GM18909 (cell line): Measurements from ENCODE around the gene NEMP1.
"Not testable (repeated sequence)": the region's sequence is repeated elsewhere in the genome, so short reads cannot be mapped to it uniquely, and the experiment has no call there.

Experiments
- ATAC-seq: cut with Tn5 transposase; IDR thresholded peaks from one replicate; pipeline ENCODE4 v1.9.1; 2021; ENCODE audit warnings: mild to moderate bottlenecking; ENCODE audit not compliant: unreplicated experiment, poor library complexity

Gene NEMP1

DNA sequence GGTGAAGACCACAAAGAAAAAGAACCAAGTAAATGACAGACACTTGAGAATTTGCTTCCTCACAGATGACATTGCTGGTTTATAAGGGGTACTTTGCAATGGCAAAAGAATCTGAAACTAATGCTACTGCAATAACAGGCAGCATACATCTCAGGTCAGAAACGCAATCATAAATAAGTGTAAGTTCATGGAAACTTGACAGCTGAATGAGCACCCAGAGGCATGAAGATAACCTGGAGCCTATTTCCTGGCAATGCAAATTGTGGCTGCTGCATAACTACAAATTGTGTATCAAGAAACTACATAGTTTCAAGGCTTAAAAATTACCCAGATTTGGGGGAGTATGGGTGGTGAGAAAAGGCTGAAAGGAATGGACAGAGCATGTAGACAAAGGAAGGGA lies 20.1 kb downstream of the NEMP1 start:
- no peak for ATAC-seq

DNA sequence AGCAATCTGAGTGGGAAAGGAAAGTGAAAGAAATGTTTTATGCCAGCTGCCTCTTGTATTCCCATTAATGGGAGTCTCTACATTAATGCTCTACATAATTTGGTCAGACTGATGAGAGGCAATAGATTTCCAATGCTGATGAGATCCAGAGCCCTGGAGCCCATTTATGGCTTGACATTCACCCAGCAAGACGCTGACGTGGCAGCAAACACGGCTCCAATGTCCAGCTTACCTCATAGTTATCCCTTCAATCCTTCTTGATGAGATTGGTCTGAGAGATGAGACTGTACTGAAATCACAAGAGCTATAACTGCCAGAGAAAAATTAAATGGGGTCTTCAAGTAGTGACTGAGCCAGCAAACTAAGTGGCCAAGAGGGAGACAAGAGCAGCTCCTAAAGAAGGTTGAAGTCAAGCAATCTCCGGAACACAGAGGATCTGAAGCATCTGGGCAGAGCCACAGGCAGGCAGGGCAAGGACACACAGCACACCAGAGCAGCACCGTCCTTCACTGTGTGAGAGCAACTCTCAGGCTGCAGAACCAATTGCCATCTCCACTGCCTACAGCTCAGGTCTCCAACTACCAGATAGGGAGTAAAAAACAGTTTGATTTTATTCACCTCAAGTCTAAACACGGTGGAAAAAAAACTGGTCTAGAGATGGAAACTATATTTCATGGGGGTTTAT lies 21.4 kb downstream of the NEMP1 start:
- no peak for ATAC-seq

DNA sequence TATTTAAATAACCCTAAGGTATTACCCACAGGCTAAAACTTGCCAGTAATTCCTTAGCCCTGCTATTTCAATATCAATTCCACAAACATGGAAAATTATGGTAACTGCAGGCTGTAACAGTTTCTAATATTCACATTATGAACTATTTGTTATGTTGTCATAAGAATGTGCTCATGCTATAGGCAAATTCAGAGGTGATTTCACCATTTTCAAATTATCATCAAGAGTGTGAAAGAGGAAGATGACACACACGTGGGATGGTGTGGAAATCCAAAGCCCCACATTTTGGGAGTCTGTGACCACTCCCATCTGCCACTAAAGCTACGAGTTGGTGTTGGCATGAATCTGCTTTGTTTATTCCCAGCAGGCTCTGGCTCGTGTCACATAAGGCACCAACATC lies 22.8 kb downstream of the NEMP1 start:
- no peak for ATAC-seq

DNA sequence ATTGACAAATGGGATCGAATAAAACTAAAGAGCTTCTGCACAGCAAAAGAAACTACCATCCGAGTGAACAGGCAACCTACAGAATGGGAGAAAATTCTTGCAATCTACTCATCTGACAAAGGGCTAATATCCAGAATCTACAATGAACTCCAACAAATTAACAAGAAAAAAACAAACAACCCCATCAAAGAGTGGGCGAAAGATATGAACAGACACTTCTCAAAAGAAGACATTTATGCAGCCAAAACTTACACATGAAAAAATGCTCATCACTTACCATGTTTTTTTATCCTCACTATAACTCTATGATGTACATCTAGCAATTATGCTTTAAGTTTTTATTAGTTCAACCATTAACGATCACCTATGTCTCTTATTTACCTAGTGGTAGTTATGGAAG lies 24.7 kb downstream of the NEMP1 start:
- ATAC-seq: not testable (repeated sequence)

DNA sequence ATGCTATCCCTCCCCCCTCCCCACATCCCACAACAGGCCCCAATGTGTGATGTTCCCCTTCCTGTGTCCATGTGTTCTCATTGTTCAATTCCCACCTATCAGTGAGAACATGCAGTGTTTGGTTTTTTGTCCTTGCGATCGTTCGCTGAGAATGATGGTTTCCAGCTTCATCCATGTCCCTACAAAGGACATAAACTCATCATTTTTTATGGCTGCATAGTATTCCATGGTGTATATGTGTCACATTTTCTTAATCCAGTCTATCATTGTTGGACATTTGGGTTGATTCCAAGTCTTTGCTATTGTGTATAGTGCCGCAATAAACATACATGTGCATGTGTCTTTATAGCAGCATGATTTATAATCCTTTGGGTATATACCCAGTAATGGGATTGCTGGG lies 25.4 kb downstream of the NEMP1 start:
- not testable (repeated sequence) for ATAC-seq

DNA sequence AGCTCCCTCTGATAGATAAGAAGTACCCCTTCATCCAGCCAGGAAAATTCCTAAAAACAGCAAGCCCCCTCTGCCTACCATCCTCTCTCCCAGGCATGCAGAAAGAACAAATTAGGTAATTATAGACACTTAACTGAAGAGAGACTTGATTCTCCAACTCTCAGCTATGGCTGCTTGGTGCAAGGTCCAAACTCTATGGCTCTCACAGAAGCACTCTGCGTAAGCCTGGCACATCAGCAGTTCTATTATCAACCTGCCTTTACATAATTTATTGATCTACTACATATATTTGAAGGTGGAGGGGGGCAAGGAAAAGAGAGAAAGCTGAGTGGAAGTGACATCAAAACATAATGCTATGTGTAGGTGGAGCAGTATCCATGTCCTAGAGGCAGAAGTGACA lies 27.6 kb downstream of the NEMP1 start:
- ATAC-seq: no peak

DNA sequence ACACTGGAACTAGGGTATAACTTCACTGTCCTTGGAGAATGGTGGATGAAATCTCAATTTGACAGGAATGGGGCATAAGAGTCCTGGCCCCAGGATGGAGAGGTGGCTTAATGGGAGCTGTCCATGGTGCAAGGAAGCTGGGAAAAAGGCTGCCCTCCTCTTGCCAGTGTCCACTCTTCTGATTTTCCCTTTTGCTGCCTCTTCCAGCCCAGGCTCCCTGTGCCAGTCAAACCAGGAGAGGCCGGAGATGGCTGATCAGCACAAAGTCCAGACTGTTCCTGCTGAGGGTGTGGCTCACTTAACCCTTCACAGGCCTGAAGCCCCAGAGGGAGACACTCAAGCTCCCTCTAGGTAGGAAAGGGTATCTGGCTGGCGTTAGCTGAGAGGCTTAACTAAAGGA lies 28.7 kb downstream of the NEMP1 start, which contains the start of gene MYO1A:
Gene MYO1A, minus strand, starts transcription at position 240 of the 400 bp plus-strand sequence. CDS start 1,806 bp downstream, outside the sequence.
- no peak for ATAC-seq

DNA sequence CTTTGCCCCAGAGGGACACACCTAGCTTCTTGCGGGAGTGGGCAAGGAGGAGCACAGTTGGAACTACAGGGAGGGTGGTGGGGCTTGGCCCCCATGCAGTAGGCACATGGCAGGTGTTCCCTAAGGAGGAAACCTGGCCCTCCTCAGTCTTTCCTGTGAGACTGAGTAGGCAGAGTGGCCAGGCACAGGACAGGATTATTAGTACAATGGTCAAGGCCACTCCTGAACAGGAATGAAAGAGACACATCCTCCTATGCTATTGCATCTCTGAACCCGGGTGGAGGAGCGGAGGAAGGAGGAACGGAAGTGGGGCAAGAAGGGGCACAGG lies 29.5 kb downstream of the NEMP1 start:
- ATAC-seq: no peak

DNA sequence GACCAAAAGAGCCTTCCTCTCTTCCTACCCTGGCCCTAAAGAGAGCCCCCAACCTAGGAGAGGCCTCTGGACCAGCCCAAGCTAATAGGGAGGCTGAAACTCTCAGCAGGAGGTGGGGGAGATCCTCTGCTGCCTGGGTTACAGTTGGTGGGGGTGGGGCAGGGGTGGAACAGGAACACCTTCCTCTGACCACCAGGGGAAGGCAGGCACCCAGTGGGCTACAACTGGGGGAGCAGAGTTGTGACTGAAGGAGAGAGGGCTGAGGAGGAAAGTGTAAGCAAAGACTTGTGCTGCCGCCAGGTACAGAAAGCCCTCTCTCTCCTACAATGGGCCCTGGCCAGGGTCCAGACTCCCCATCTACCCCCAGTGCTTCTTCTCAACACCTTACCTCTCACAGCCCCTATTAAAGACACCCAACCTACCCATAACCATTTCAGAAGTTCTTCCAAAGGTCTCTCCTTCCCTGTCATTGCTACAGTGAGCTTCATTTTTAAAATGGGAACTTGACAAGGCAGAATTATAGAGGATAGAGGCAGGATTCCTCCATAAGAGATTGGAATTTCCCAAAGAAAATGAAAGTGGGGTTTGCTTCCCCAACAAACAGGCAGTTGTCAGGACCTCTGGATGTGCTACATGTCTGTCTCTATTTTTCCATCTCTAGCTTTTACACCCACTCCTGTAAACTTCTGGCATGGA lies 30.0 kb downstream of the NEMP1 start:
- no peak for ATAC-seq

DNA sequence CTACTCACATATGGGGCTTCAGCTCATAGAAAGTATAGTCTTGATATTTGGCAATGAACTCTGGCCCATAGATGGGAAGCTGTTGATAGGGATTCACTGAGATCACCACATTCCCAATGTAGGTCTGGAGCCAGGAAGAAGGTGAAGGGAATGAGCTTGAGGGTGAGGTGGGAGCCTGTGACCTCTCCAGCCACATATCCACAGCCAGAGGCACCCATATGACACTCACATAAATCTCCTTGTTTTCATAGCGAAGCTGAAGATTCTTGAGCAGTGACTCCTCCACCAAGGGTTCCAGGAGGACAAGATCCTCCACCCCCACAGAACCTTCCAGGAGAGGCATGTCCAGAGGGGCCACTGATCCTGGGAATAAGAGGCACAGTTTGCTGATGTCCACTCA lies 30.6 kb downstream of the NEMP1 start:
- no peak for ATAC-seq

DNA sequence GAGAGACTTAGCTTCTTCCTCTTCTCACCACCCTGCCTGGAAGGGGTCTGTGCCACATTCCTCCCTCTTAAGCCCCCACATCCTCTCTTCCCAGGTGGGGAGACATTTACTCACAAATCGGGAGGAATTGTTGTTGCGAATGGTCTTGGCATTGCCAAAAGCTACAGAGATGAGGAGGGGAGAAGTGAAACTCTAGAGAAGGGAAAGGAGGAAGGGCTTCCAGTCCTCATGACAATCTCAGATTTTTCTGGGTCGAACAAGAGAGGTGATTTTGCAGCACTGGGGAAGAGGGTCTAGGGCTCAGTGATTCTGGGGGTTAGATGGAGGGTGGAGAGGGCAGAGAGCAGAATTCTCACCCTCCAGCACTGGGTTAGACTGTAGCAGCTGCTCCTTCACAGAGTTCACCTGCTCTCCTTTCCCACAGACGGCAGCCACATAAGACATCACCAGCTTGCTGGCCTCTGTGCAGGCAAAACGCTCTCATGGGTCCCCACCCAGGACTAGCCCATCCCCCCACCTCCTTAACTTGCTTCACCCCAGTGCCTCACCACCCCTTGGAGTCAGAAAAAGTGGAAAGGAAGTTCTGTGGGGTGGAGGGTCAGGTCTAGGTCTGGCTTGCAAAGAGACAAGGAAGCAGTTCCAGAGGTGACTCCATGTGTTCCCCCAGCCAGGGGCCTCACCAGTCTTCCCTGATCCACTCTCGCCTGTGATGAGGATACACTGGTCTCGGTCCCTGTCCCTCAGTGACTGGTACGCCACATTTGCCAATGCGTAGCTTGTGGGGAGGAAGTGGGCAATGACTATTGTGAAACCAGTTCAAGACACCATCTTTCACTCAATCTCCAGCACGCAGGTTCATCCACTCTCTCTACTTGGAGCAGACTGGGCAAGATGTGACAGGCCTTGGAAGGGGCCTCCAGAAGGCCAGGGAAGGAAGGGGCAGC lies 31.4 kb downstream of the NEMP1 start:
- ATAC-seq: no peak

DNA sequence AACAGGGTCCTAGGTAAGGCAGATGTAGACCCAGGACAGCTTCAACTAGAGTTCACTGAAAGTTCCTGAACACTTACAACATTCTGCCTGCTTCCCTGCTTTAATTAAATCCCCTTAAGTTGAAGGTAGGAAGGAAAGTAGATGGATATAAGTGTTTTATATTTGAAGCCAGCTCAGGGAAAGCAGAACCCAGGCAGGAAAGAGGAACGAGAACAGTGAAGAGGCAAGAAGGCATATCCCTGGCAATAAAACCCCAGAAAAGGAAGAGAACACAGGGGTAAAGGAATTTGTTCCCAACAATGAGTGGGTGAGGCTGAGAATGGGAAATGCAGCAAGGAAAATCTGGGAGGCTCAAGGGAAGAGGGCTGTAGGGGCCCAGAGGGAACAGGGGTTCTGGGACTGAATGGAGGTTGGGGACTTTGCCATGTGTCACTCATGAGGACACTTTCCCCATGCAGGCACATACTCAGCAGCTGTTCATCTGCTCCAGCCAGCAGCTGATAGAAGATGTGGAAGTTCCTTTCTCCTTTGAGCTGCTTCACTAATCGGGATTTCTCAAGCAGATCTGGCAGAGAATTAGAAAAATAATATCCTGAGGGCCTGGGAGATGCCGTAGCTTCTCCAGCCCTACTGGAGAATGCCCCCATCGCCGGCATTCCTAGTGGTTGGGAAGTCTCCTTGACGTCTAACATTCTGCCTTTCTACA lies 32.4 kb downstream of the NEMP1 start:
- no peak for ATAC-seq

DNA sequence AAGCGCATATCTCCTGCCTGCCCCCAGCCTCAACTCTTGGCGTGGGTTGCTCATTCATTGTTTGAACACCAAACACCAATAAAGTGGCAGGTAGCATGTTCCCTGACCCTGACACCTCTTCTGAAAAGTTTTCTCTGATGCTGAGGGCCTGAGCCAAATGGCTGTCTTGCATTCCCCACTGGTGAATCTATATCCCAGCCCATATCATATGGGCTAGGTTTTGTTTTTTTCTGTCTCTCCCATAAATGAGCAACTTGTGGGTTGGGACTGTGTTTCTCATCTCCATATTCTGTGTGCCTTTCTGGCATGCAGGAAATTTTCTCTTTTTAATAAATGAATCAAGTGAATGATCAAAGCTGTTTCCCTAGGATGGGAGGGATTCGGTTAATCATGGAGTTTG lies 33.7 kb downstream of the NEMP1 start:
- no peak for ATAC-seq

DNA sequence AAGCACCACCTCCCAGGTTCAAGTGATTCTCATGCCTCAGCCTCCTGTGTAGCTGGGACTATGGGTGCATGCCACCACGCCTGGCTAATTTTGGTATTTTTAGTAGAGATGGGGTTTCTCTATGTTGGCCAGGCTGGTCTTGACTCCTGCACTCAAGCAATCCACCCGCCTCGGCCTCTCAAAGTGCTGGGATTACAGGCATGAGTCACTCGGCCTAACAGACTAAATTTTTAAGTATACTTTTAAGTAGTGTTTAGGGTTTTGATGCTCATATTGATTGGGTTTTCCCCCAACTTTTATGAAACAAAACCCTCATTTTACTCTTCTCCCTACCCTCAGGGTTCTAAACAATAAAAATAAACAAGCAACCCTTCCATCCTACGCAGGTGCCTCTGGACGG lies 34.1 kb downstream of the NEMP1 start:
- ATAC-seq: no peak

DNA sequence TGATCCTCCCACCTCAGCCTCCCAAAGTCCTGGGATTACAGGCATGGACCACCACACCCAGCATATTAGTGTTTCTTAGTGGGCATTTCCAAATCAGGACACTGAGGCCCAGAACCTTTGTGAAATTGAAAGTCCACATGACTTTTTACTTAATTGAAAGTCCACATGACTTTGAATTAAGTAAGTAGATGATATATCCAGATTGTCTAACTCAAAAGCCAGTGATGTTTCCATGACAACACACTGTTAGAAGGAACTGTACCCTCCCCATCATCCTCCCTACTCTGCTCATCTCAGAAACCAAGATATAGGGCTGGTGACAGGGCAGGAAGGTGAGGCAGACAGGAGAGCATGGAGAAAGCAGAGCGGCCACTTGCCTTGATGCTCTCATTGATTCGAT lies 35.9 kb downstream of the NEMP1 start:
- no peak for ATAC-seq

DNA sequence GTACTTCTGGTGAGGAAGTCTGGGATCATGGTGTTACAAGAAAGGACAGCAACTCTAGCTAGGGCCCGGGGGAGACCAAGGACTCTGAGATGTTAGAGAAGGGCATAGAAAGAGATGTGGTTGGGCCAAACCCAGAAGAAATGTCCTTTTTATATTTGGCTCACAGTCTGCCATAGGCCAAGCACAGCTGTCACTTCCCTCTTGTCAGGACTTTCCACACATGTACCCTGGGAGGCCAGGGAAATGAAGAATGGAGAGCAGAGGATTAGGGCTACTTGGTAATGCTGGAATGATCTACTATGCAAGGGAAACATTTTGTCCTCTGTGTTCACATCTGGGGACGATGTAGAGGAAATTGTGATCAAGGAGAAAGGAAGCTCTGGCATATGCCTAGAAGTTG lies 37.8 kb downstream of the NEMP1 start:
- ATAC-seq: no peak

DNA sequence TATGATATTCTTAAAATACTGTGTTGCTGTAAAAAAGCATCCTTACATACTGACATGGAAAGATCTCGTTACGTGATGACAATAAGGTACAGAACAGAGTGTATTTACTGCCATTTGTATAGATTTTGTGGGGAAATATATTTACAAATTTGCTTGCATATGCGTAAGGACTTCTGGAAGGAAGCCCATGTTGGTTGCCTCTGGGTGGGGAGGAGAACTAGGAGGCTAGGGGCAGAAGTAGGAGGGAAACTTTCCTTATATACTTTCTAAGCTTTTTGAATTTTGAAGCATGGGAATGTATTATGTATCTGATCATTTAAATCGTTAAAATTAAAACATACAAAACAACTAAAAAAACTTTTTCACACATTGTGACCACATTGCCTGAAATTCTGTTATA lies 38.4 kb downstream of the NEMP1 start:
- no peak for ATAC-seq

DNA sequence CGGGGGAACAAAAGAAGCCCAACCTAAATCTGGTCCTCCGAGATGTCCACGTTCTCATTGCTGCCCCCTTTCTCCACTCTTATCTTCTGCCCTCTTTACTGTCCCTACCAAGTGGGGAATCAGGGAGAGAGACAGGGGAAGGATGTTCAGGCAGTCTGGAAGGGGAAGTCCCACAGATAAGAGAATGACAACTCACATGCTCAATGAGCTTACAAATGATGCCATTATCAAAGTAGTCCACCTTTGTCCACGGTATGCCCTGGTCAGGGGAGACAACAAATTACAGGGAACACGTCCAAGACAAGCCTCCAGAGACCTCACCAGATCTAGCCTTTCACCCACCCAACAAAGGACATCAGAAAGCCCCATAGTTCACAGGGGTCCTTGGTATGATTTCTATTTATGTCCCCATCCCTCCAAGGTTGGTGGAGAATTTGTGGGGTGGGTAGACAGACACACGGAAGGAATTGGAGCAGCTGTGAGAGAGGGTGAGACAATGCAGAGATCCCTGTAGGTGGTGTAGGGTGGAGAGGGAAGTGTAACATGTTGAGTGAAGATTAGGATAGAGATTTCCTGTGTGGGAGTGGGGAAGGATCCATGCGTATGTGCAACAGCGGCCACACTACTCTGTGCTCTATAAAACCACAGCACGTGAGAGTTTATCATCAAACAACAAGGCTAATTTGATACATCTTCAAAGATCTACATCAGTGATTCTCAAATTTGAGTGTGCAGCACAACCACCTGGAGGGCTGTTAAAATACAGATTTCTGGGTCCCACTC lies 39.4 kb downstream of the NEMP1 start:
- ATAC-seq: no peak

DNA sequence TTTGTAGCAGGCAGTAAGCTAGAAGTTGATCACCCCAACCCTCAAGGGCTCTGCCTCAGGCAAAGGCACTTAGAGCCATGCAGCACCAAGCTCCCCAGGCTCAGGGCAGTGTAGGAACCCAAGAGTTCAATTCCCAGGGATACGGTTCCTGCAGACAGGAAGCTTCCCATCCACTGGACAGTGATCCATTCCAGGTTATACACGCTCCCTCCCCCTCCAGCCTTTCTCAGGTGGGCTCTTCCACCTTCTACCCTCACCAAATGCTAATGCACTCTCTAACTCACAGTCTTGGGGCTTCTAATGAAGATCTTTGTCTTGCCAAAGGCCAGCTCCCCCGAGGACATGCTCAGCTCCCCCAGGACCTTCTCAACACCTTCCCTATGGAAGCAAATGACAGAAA lies 41.3 kb downstream of the NEMP1 start:
- ATAC-seq: no peak

DNA sequence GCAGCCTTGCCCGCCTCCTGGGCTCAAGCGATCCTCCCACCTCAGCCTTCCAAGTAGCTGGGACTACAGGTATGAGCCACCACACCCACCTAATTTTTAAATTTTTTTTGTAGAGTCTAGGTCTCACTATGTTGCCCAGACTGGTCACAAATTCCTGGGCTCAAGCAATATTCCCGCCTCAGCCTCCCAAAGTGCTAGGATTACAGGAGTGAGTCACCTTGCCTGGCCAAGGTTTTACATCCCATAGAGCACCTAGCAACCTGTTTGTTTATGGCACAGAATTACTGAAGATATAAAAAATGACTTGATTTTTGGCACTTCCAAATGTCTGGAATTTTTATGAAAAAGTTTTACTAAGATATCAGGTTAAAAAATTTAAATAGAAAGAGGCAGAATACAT lies 45.2 kb downstream of the NEMP1 start:
- no peak for ATAC-seq
